ENCODE results near the gene GNB1L.

DNA sequence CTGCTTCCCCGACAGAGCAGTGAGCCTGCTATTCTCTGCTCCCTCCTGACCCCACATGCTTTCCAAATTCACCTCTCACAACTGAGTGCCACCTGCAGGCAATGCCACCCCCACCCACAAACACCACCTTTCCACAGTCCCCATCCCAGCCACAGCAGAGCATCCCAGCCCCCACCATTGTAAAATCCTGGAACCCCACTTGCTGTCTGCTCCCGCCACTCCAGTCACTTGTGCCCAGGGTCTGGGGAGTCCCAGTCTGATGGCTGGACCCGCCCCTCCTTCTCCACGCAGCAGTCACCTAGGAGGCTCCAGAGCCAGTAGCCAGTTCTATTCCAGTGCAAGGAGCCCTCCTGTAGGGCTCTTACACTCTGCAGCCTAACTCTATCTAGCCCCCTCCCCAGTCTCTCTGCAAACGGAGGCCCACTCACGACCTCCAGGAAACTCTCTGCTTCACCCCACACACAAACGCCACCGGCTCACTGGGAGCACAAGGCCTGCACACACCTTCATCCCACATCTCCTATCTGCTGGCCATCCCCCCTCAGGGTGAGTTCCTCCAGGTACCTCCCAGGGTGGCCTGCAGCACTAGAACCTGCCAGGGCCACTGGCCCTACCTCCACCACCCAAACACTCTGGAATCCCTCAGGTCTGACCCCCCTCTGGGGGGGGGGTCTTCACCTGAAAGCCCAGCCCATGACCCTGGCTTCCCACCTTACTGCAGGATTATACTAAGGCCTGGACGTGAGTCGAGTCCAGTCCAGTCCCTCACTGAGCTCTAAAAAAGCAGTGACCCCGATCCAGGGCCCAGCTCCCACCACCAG, 1.4 kb downstream of the GNB1L start:
- TF ChIP-seq, protein P1, sequence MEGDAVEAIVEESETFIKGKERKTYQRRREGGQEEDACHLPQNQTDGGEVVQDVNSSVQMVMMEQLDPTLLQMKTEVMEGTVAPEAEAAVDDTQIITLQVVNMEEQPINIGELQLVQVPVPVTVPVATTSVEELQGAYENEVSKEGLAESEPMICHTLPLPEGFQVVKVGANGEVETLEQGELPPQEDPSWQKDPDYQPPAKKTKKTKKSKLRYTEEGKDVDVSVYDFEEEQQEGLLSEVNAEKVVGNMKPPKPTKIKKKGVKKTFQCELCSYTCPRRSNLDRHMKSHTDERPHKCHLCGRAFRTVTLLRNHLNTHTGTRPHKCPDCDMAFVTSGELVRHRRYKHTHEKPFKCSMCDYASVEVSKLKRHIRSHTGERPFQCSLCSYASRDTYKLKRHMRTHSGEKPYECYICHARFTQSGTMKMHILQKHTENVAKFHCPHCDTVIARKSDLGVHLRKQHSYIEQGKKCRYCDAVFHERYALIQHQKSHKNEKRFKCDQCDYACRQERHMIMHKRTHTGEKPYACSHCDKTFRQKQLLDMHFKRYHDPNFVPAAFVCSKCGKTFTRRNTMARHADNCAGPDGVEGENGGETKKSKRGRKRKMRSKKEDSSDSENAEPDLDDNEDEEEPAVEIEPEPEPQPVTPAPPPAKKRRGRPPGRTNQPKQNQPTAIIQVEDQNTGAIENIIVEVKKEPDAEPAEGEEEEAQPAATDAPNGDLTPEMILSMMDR (IDR thresholded peaks at IDR 0.05): no peak
- no peak for TF ChIP-seq POLR2A (IDR thresholded peaks at IDR 0.05)
